ENCODE measurements around the gene MUC16.

Gene MUC16

GRCh38 chr19:9009431-9009830 is 778 bp downstream of the MUC16 start:
- DNase-seq (ENCODE audit: low read depth, low spot score): no peak

GRCh38 chr19:9008667-9009066 is 1.5 kb downstream of the MUC16 start:
- DNase-seq (ENCODE audit: low read depth, low spot score): no peak

GRCh38 chr19:9000933-9001332 is 9.3 kb downstream of the MUC16 start:
- DNase-seq (ENCODE audit: low read depth, low spot score): no peak

GRCh38 chr19:8988204-8988603 is 22.0 kb downstream of the MUC16 start:
- DNase-seq (ENCODE audit: low read depth, low spot score): no peak

- DNase-seq (ENCODE audit: low read depth, low spot score): no peak
These were observed 23.9 kb downstream of the MUC16 start for GRCh38 chr19:8986296-8986695.

DNA sequence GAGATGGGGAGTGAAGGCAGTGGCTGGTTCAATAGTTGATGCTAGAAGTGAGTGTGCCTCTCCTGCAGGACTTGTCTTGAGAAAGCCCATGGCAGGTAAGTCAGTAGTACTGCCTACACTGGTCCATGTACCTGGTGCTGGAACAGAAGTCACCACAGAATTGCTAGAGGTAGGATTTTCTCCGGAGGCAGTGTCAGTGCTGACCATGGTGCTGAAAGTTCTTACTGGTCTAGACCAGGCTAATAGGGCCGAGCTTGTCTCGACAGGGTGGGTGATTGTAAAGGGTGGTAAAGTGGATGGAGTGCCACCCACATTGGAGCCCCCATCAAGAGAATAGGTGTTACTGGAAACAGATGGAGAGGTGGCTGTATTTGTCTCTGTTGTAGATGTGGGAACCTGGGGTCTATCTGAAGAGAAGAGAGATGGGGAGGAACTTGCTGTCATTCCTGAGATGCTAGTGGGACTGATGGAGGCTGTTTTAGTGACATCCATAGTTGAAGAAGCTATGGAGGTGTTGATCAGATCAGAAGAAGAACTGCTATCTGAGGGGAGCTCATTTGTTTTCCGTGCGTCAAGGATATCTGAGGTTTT is 36.6 kb downstream of the MUC16 start:
- DNase-seq (ENCODE audit: low read depth, low spot score): no peak

DNA sequence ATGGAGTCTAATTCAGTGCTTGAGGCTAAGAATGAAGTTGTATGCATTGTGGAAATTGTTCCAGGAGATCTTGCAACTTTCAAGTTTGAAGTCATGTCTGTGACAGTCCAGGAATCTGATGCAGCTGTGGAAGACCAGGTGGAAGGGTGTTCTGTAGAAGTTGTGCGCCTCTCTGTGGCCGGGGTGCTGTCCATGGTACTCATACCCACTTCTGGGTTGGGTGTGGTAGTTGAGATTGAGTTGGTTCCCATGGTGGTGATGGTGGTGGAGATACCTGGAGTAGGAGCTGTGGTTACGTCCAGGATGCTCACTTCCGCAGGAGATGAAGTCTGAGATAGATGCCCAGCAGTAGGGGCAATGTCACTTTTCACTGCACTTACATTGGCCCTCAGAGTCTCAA is 44.3 kb downstream of the MUC16 start:
- DNase-seq (ENCODE audit: low read depth, low spot score): no peak
